Parathyroid adenoma (tissue), 2 donors: ENCODE results near the gene PATL1.
"Not testable (repeated sequence)": the region's sequence is repeated elsewhere in the genome, so short reads cannot be mapped to it uniquely, and the experiment has no call there.

Experiments used
- H2AFZ ChIP-seq: fragments of 300-600 bp; sonication (generic); one replicate; pipeline ENCODE4 v1.7.0; 2017; ENCODE audit warnings: antibody characterized with exemption, mild to moderate bottlenecking
- H3K27ac ChIP-seq: fragments of 300-600 bp; sonication (generic); one replicate; pipeline ENCODE4 v1.7.0; 2017
- H3K27me3 ChIP-seq: fragments of 300-600 bp; sonication (generic); one replicate; pipeline ENCODE4 v1.7.0; 2017; ENCODE audit warnings: low read length; ENCODE audit not compliant: control insufficient read depth, insufficient read depth
- H3K36me3 ChIP-seq: fragments of 300-600 bp; sonication (generic); one replicate; pipeline ENCODE4 v1.7.0; 2017; ENCODE audit warnings: low read length; ENCODE audit not compliant: control insufficient read depth, insufficient read depth
- H3K4me1 ChIP-seq: fragments of 300-600 bp; sonication (generic); one replicate; pipeline ENCODE4 v1.7.0; 2017; ENCODE audit warnings: control low read depth
- H3K4me2 ChIP-seq: fragments of 300-600 bp; sonication (generic); one replicate; pipeline ENCODE4 v1.7.0; 2017; ENCODE audit warnings: low read length
- H3K4me3 ChIP-seq: fragments of 300-600 bp; sonication (generic); one replicate; pipeline ENCODE4 v1.7.0; 2017; ENCODE audit warnings: low read depth, low read length
- H3K79me2 ChIP-seq: fragments of 300-600 bp; sonication (generic); one replicate; pipeline ENCODE4 v1.7.0; 2017; ENCODE audit warnings: control low read depth
- H3K9ac ChIP-seq: fragments of 300-600 bp; sonication (generic); one replicate; pipeline ENCODE4 v1.7.0; 2017; ENCODE audit warnings: mild to moderate bottlenecking
- H3K9me3 ChIP-seq: fragments of 300-600 bp; sonication (generic); one replicate; pipeline ENCODE4 v1.7.0; 2017; ENCODE audit warnings: low read length; ENCODE audit not compliant: control insufficient read depth
- CTCF ChIP-seq: fragments of 300-600 bp; sonication (generic); IDR thresholded peaks from one replicate; pipeline ENCODE4 v1.7.0; 2017; ENCODE audit warnings: antibody characterized with exemption, mild to moderate bottlenecking
- donor health status: primary hyperparathyroidism.

Gene PATL1

GRCh38 chr11:59641156-59641555, 27.7 kb downstream of the PATL1 start:
- H3K9me3 ChIP-seq, result no peaks in the 10 kb centered on the region
- H3K36me3 ChIP-seq, result no peaks in the 10 kb centered on the region
- no peak overlapping the region for H2AFZ ChIP-seq
- H3K4me1 ChIP-seq, result no peaks in the 10 kb centered on the region
- H3K79me2 ChIP-seq, result no peaks in the 10 kb centered on the region
- H3K27ac ChIP-seq, result no peak overlapping the region
- no peaks in the 10 kb centered on the region for H3K27me3 ChIP-seq
- TF ChIP-seq CTCF, result no peak
- no peak overlapping the region for H3K4me3 ChIP-seq
- H3K4me2 ChIP-seq, result no peak overlapping the region
- no peak overlapping the region for H3K9ac ChIP-seq

GRCh38 chr11:59630493-59630892, 38.3 kb downstream of the PATL1 start:
- TF ChIP-seq CTCF, result no peak
- Histone ChIP-seq H3K4me3 (no peak overlapping the region), H3K9me3 (no peaks in the 10 kb centered on the region), H3K4me1 (no peaks in the 10 kb centered on the region), H3K4me2 (peak overlapping the region; percentile 31), H3K27ac (no peak overlapping the region), H3K27me3 (no peaks in the 10 kb centered on the region), H3K79me2 (no peaks in the 10 kb centered on the region), H2AFZ (no peak overlapping the region), H3K36me3 (no peaks in the 10 kb centered on the region), H3K9ac (no peak overlapping the region)

GRCh38 chr11:59629996-59630395, 38.8 kb downstream of the PATL1 start:
- Histone ChIP-seq H3K27ac (no peak overlapping the region), H3K4me3 (no peak overlapping the region), H3K9ac (no peak overlapping the region), H3K27me3 (no peaks in the 10 kb centered on the region), H3K79me2 (no peaks in the 10 kb centered on the region), H3K36me3 (no peaks in the 10 kb centered on the region), H2AFZ (no peak overlapping the region), H3K4me2 (no peak overlapping the region), H3K9me3 (no peaks in the 10 kb centered on the region), H3K4me1 (no peaks in the 10 kb centered on the region)
- no peak for TF ChIP-seq CTCF

GRCh38 chr11:59626969-59627368, 41.9 kb downstream of the PATL1 start:
- H3K4me2 ChIP-seq, H3K36me3 ChIP-seq, H3K9ac ChIP-seq, H3K79me2 ChIP-seq, H3K27ac ChIP-seq, H3K4me3 ChIP-seq, H3K27me3 ChIP-seq, H3K4me1 ChIP-seq, H3K9me3 ChIP-seq, H2AFZ ChIP-seq: not testable (repeated sequence)

GRCh38 chr11:59625703-59626102, 43.1 kb downstream of the PATL1 start:
- H3K4me2 ChIP-seq, result no peak overlapping the region
- no peak overlapping the region for H3K4me3 ChIP-seq
- no peak overlapping the region for H3K27ac ChIP-seq
- H3K9ac ChIP-seq, result no peak overlapping the region
- H3K9me3 ChIP-seq, result no peaks in the 10 kb centered on the region
- no peaks in the 10 kb centered on the region for H3K79me2 ChIP-seq
- no peaks in the 10 kb centered on the region for H3K4me1 ChIP-seq
- no peak overlapping the region for H2AFZ ChIP-seq
- no peak for TF ChIP-seq CTCF
- no peaks in the 10 kb centered on the region for H3K27me3 ChIP-seq
- no peaks in the 10 kb centered on the region for H3K36me3 ChIP-seq
